PC-9 (cell line): ENCODE measurements around the gene PAPSS1. TPM values are rescaled to one million over a fixed set of nuclear protein-coding genes. Genes with fewer than 3 reads are reported as not detected.

Experiments used
- BruUV-seq: library from RNA; stranded (reverse); fragments of 400-500 nt; replicated peaks from 2 replicates; lab custom pipeline; 2021; lab: Mats Ljungman, UMichigan
- CTCF ChIA-PET: fragments of 300-600 bp; sonication (Branson Sonifier 250); formaldehyde crosslinking; loops from one replicate; lab custom pipeline; 2022; ENCODE audit warnings: antibody characterized with exemption; lab: Charles Lee
- POLR2A ChIA-PET: fragments of 300-600 bp; sonication (Branson Sonifier 250); formaldehyde crosslinking; loops from one replicate; lab custom pipeline; 2022; ENCODE audit warnings: antibody characterized with exemption; ENCODE audit not compliant: unreplicated experiment; lab: Charles Lee
- DNase-seq, 2 experiments: peaks; one replicate each; pipeline versions ENCODE4 v3.0.0 to v3.0.0-alpha.2; 2015 to 2022; ENCODE audit warnings: mixed read lengths in 1 of 2
- H2AFZ ChIP-seq: fragments of 200-600 bp; sonication (generic); 2 replicates; pipeline ENCODE4 v1.8.1; 2017; ENCODE audit warnings: antibody characterized with exemption
- H3F3A ChIP-seq: fragments of 200-600 bp; sonication (generic); 2 replicates; pipeline ENCODE4 v1.8.1; 2017; ENCODE audit warnings: antibody characterized with exemption, mild to moderate bottlenecking, low read depth; ENCODE audit not compliant: insufficient read depth
- H3K27ac ChIP-seq: fragments of 200-600 bp; sonication (generic); 2 replicates; pipeline ENCODE4 v1.6.1; 2016; ENCODE audit warnings: mixed run types
- H3K27me3 ChIP-seq: fragments of 200-600 bp; sonication (generic); 2 replicates; pipeline ENCODE4 v1.6.1; 2016; ENCODE audit warnings: low read depth, mixed run types; ENCODE audit not compliant: insufficient read depth
- H3K36me3 ChIP-seq: fragments of 200-600 bp; sonication (generic); 2 replicates; pipeline ENCODE4 v1.6.1; 2016; ENCODE audit warnings: low read depth, mixed run types
- H3K4me1 ChIP-seq: fragments of 200-600 bp; sonication (generic); replicated peaks from 2 replicates; pipeline ENCODE4 v1.6.1; 2016; ENCODE audit warnings: mixed run types; ENCODE audit not compliant: insufficient read depth
- H3K4me2 ChIP-seq: fragments of 200-600 bp; sonication (generic); 2 replicates; pipeline ENCODE4 v1.6.1; 2017; ENCODE audit warnings: mixed run types
- H3K4me3 ChIP-seq: fragments of 200-600 bp; sonication (generic); 2 replicates; pipeline ENCODE4 v1.6.1; 2016; ENCODE audit warnings: mixed run types
- H3K79me2 ChIP-seq: fragments of 200-600 bp; sonication (generic); 2 replicates; pipeline ENCODE4 v1.6.1; 2017; ENCODE audit warnings: low read depth, mixed run types
- H3K9me2 ChIP-seq: fragments of 200-600 bp; sonication (generic); 2 replicates; pipeline ENCODE4 v1.8.1; 2017; ENCODE audit warnings: mild to moderate bottlenecking; ENCODE audit not compliant: insufficient read depth
- H3K9me3 ChIP-seq: fragments of 200-600 bp; sonication (generic); 2 replicates; pipeline ENCODE4 v1.8.1; 2016; ENCODE audit warnings: low read depth; ENCODE audit not compliant: insufficient read depth
- H4K20me1 ChIP-seq: fragments of 200-600 bp; sonication (generic); 2 replicates; pipeline ENCODE4 v1.8.1; 2017; ENCODE audit not compliant: insufficient read depth
- CTCF ChIP-seq: fragments of 200-600 bp; sonication (generic); conservative IDR thresholded peaks from 2 replicates; pipeline ENCODE4 v1.6.1; 2017; ENCODE audit warnings: mixed run types, antibody characterized with exemption, mild to moderate bottlenecking, moderate library complexity
- EZH2 ChIP-seq: fragments of 200-600 bp; sonication (generic); IDR thresholded peaks from 2 replicates; pipeline ENCODE4 v1.8.0; 2017; ENCODE audit warnings: antibody characterized with exemption, low read depth
- intact Hi-C: fragments of 100-400 bp; cut with micrococcal nuclease; formaldehyde crosslinking; loops from one replicate; pipeline ENCODE4 v1.10.0; 2022; ENCODE audit not compliant: unreplicated experiment
- total RNA-seq: library from RNA; stranded (reverse); gene quantifications from 2 replicates; pipeline ENCODE4 v1.2.3, GENCODE V29; 2021

The PAPSS1 gene
- total RNA-seq, 1 experiment from 2014 or later, result 18.8 TPM

DNA sequence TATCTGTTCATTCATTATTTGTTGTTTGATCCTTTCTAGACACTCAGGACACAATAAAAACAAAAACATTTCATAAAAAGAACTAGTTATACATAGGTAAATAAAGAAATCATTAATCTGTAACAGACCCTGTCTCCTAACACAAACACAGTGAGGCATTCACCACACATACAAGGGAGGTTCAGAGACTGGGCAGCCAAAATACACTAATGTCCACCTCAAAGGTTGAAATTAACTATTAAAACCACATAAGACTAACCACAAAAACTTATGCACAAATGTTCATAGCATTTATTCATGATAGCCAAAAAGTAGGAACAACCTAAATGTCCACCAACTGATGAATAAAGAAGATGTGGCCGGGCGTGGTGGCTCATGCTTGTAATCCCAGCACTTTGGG lies 7.8 kb downstream of the PAPSS1 start:
- no peak for DNase-seq
- no peaks in the 10 kb centered on the region for H3K79me2 ChIP-seq
- ChIA-PET POLR2A (no interaction called here), CTCF (no interaction called here)
- H3K4me1 ChIP-seq, result peaks cover 10% of the 10 kb centered on the region
- H3F3A ChIP-seq, result no peaks in the 10 kb centered on the region
- no peak overlapping the region for H2AFZ ChIP-seq
- H3K36me3 ChIP-seq, result no peaks in the 10 kb centered on the region
- TF ChIP-seq EZH2, result no peak
- no peak for TF ChIP-seq CTCF
- no peaks in the 10 kb centered on the region for H3K9me2 ChIP-seq
- no peak overlapping the region for H3K4me3 ChIP-seq
- H3K9me3 ChIP-seq, result no peaks in the 10 kb centered on the region
- intact Hi-C loops, result no loop called here
- H3K4me2 ChIP-seq, result no peak overlapping the region
- H3K27me3 ChIP-seq, result no peaks in the 10 kb centered on the region
- no TSS peak for BruUV-seq
- H3K27ac ChIP-seq, result no peak overlapping the region
- H4K20me1 ChIP-seq, result no peaks in the 10 kb centered on the region

- H3K9me3 ChIP-seq, result no peaks in the 10 kb centered on the region
- no peak for TF ChIP-seq CTCF
- no peak for TF ChIP-seq EZH2
- no peaks in the 10 kb centered on the region for H3K36me3 ChIP-seq
- H3F3A ChIP-seq, result no peaks in the 10 kb centered on the region
- CTCF ChIA-PET, result no interaction called here
- no peak overlapping the region for H3K4me3 ChIP-seq
- intact Hi-C loops, result no loop called here
- H3K79me2 ChIP-seq, result no peaks in the 10 kb centered on the region
- H3K9me2 ChIP-seq, result no peaks in the 10 kb centered on the region
- H3K4me1 ChIP-seq, result peaks cover 10% of the 10 kb centered on the region
- H3K4me2 ChIP-seq, result no peak overlapping the region
- no peaks in the 10 kb centered on the region for H4K20me1 ChIP-seq
- no peak overlapping the region for H2AFZ ChIP-seq
- POLR2A ChIA-PET, result no interaction called here
- no peak for DNase-seq
- no peaks in the 10 kb centered on the region for H3K27me3 ChIP-seq
- no peak overlapping the region for H3K27ac ChIP-seq
- no TSS peak for BruUV-seq
These were observed 8.2 kb downstream of the PAPSS1 start for GRCh38 chr4:107711831-107712230.

- H3K27ac ChIP-seq, result no peak overlapping the region
These were observed 9.3 kb downstream of the PAPSS1 start for GRCh38 chr4:107710493-107711459.

More at GRCh38 chr4:107710493-107711459, 9.3 kb downstream of the PAPSS1 start:
- ChIA-PET POLR2A (no interaction called here), CTCF (no interaction called here)
- no peaks in the 10 kb centered on the region for H3K36me3 ChIP-seq
- DNase-seq, result no peak
- intact Hi-C loops, result no loop called here
- BruUV-seq, result no TSS peak
- no peaks in the 10 kb centered on the region for H3K79me2 ChIP-seq
- H3K4me1 ChIP-seq, result peaks cover 10% of the 10 kb centered on the region
- no peaks in the 10 kb centered on the region for H3F3A ChIP-seq
- TF ChIP-seq EZH2 (no peak), CTCF (no peak)
- H3K9me2 ChIP-seq, result no peaks in the 10 kb centered on the region
- no peaks in the 10 kb centered on the region for H4K20me1 ChIP-seq
- H3K4me2 ChIP-seq, result no peak overlapping the region
- H3K9me3 ChIP-seq, result no peaks in the 10 kb centered on the region; the same call in 1 of the 2 replicates
- H2AFZ ChIP-seq, result no peak overlapping the region
- H3K27me3 ChIP-seq, result no peaks in the 10 kb centered on the region
- H3K4me3 ChIP-seq, result no peak overlapping the region
